Chondrocyte (in vitro differentiated cells): ENCODE measurements around the gene NR2F6. TPM values are rescaled to one million over a fixed set of nuclear protein-coding genes. Genes with fewer than 3 reads are reported as not detected.

ENCODE experiments used
- DNase-seq: peaks from one replicate; pipeline ENCODE4 v3.0.0; 2021; ENCODE audit warnings: mixed read lengths, low spot score
- H3K27ac Mint-ChIP-seq: one replicate; pipeline ENCODE4 v1.8.0; 2021; ENCODE audit warnings: mild to moderate bottlenecking, moderate library complexity, mixed read lengths; ENCODE audit not compliant: unreplicated experiment
- H3K27me3 Mint-ChIP-seq: 2 replicates; pipeline ENCODE4 v1.8.0; 2021; ENCODE audit warnings: low read depth, mixed read lengths
- H3K36me3 Mint-ChIP-seq: 2 replicates; pipeline ENCODE4 v1.8.0; 2021; ENCODE audit warnings: low read depth, mixed read lengths
- H3K4me1 Mint-ChIP-seq: 2 replicates; pipeline ENCODE4 v1.8.0; 2021; ENCODE audit warnings: low read depth, mild to moderate bottlenecking, mixed read lengths
- H3K4me3 Mint-ChIP-seq: one replicate; pipeline ENCODE4 v1.8.0; 2021; ENCODE audit warnings: mild to moderate bottlenecking, moderate library complexity, mixed read lengths; ENCODE audit not compliant: unreplicated experiment
- H3K9me3 Mint-ChIP-seq: 2 replicates; pipeline ENCODE4 v1.8.0; 2021; ENCODE audit warnings: low read depth, mixed read lengths
- CTCF ChIP-seq: fragments of 200-600 bp; sonication (generic); IDR thresholded peaks from 2 replicates; pipeline ENCODE4 v1.5.0; 2021; ENCODE audit warnings: antibody characterized with exemption, mild to moderate bottlenecking, moderate library complexity
- total RNA-seq: library from RNA; stranded (reverse); gene quantifications from 3 replicates; pipeline ENCODE4 v1.2.1, GENCODE V29; 2021

Gene NR2F6
- total RNA-seq, 1 donor from 2014 or later, result 45.0 TPM

DNA sequence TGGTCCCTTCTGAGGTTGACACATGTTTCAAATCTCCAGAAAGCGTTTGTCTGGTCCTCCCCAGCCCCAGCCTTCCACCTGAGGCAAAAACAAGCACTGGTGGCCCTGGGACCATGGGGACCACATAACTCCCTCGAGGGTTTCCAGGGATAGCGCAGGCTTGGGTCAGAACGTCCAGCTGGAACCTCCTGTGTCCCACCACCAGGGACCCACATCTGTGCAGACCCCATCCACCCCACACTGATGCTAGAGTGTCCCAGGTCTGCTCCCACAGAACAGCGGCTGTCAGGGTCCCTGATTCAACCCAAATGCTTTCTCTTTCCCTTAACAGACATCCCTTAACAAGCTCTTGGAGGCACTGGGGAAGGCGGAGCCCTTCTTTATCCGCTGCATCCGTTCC lies 60.1 kb downstream of the NR2F6 start:
- no peak overlapping the region for H3K27ac Mint-ChIP-seq
- H3K4me1 Mint-ChIP-seq, result no peaks in the 10 kb centered on the region
- H3K27me3 Mint-ChIP-seq, result no peaks in the 10 kb centered on the region
- peaks cover 35% of the 10 kb centered on the region for H3K36me3 Mint-ChIP-seq
- H3K9me3 Mint-ChIP-seq, result no peaks in the 10 kb centered on the region
- no peak overlapping the region for H3K4me3 Mint-ChIP-seq
- DNase-seq, result no peak
- TF ChIP-seq CTCF, result no peak

GRCh38 chr19:17184371-17184841 lies 61.3 kb downstream of the NR2F6 start:
- TF ChIP-seq CTCF, result no peak
- DNase-seq, result no peak
- Mint-ChIP-seq H3K27me3 (no peaks in the 10 kb centered on the region), H3K9me3 (no peaks in the 10 kb centered on the region), H3K36me3 (peaks cover 30% of the 10 kb centered on the region), H3K27ac (no peak overlapping the region), H3K4me3 (no peak overlapping the region), H3K4me1 (no peaks in the 10 kb centered on the region)

GRCh38 chr19:17183858-17184321 lies 61.8 kb downstream of the NR2F6 start:
- H3K4me1 Mint-ChIP-seq, result no peaks in the 10 kb centered on the region
- no peak overlapping the region for H3K27ac Mint-ChIP-seq
- no peaks in the 10 kb centered on the region for H3K27me3 Mint-ChIP-seq
- peaks cover 30% of the 10 kb centered on the region for H3K36me3 Mint-ChIP-seq
- H3K4me3 Mint-ChIP-seq, result no peak overlapping the region
- TF ChIP-seq CTCF, result no peak
- no peaks in the 10 kb centered on the region for H3K9me3 Mint-ChIP-seq
- no peak for DNase-seq

DNA sequence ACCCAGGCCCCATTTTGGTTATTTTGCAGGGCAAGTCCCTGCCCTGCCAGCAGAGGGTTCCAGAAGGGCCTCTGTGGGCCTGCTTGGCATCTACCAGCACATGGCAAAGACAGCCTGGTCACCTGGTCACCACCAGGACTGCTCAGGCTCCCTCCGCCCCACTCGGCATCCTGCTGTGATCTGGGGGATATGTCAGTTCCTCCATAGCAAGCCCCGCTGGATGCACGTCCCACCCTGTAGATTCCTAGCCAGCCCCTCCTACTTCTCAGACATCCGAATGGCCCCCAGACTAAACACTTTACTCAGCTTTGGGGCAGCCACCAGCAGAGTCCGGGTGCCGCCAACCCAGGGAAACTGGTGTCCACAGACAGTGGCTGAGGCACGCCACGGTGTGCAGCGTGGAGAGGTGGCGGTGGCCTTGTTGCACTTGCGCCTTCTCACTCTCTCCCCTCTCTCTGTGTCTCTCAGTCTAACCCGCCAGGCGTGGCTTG lies 62.4 kb downstream of the NR2F6 start:
- no peak overlapping the region for H3K27ac Mint-ChIP-seq
- no peak for DNase-seq

More for the DNA sequence above, 62.4 kb downstream of the NR2F6 start:
- Mint-ChIP-seq H3K4me3 (no peak overlapping the region), H3K4me1 (no peaks in the 10 kb centered on the region), H3K36me3 (peaks cover 30% of the 10 kb centered on the region), H3K9me3 (no peaks in the 10 kb centered on the region), H3K27me3 (no peaks in the 10 kb centered on the region)
- no peak for TF ChIP-seq CTCF

Other genes with a start within 250 kb of the NR2F6 start
- 4.9 to 10.6 TPM (median 6.1 TPM) in 3 replicates for gene CPAMD8, start 219.1 kb downstream of the NR2F6 start, total RNA-seq
- gene HAUS8, start 170.5 kb downstream of the NR2F6 start, total RNA-seq, result 7.8 to 9.5 TPM (median 8.2 TPM) in 3 replicates
- 90.8 to 98.1 TPM (median 94.6 TPM) in 3 replicates for gene MYO9B, start 170.1 kb downstream of the NR2F6 start, total RNA-seq
- 27.3 to 31.7 TPM (median 29.9 TPM) in 3 replicates for gene USE1, start 30.6 kb downstream of the NR2F6 start, total RNA-seq
- 21.1 to 23.8 TPM (median 22.3 TPM) in 3 replicates for gene OCEL1, start 19.7 kb downstream of the NR2F6 start, total RNA-seq
- not detected in 3 replicates for gene USHBP1, start 18.8 kb upstream of the NR2F6 start, total RNA-seq
- gene BABAM1, start 21.5 kb upstream of the NR2F6 start, total RNA-seq, result 83.3 to 100 TPM (median 91.2 TPM) in 3 replicates
- gene ANKLE1, start 36.0 kb upstream of the NR2F6 start, total RNA-seq, result 0.38 to 0.57 TPM (median 0.53 TPM) in 3 replicates
- 3.5 to 6.6 TPM (median 5.9 TPM) in 3 replicates for gene ABHD8, start 57.5 kb upstream of the NR2F6 start, total RNA-seq
- gene MRPL34, start 60.0 kb upstream of the NR2F6 start, total RNA-seq, result 56.6 to 68.7 TPM (median 61.7 TPM) in 3 replicates
- 53.0 to 66.6 TPM (median 63.9 TPM) in 3 replicates for gene DDA1, start 63.6 kb upstream of the NR2F6 start, total RNA-seq
- gene ANO8, start 88.9 kb upstream of the NR2F6 start, total RNA-seq, result 16.7 to 18.9 TPM (median 16.8 TPM) in 3 replicates
- gene GTPBP3, start 91.6 kb upstream of the NR2F6 start, total RNA-seq, result 16.7 to 20.9 TPM (median 20.6 TPM) in 3 replicates
- 0.22 to 0.44 TPM in 2 of 3 replicates, not detected in the other for gene PLVAP, start 131.4 kb upstream of the NR2F6 start, total RNA-seq
- gene CCDC194, start 148.3 kb upstream of the NR2F6 start, total RNA-seq, result not detected in 3 replicates
- not detected in 3 replicates for gene BST2, start 159.7 kb upstream of the NR2F6 start, total RNA-seq
- gene MVB12A, start 174.1 kb upstream of the NR2F6 start, total RNA-seq, result 36.3 to 46.7 TPM (median 39.4 TPM) in 3 replicates
- gene TMEM221, start 202.7 kb upstream of the NR2F6 start, total RNA-seq, result 0.27 to 0.57 TPM (median 0.28 TPM) in 3 replicates
- not detected in 3 replicates for gene NXNL1, start 215.0 kb upstream of the NR2F6 start, total RNA-seq
- gene SLC27A1, start 224.6 kb upstream of the NR2F6 start, total RNA-seq, result 6.8 to 7.9 TPM (median 7.7 TPM) in 3 replicates